OCI-LY3 (cell line): ENCODE results near the gene STX10.
A peak's percentile ranks its signal among the peaks of the same experiment; 100 is the strongest.

Experiments used
- H2AFZ ChIP-seq: fragments of 200-600, 300-600 bp; shearing (Covaris generic); 2 replicates; pipeline ENCODE4 v1.6.0; 2014; ENCODE audit warnings: antibody characterized with exemption, low read depth, low read length
- H3K27ac ChIP-seq: fragments of 200-600, 300-600 bp; sonication (generic); 2 replicates; pipeline ENCODE4 v1.5.1; 2014; ENCODE audit warnings: mild to moderate bottlenecking, low read length, moderate library complexity, mixed read lengths
- H3K27me3 ChIP-seq: fragments of 200-600, 300-600 bp; sonication (generic); 2 replicates; pipeline ENCODE4 v1.6.1; 2014; ENCODE audit warnings: low read depth, low read length, mixed read lengths
- H3K36me3 ChIP-seq: fragments of 200-600, 300-600 bp; sonication (generic); replicated peaks from 2 replicates; pipeline ENCODE3; 2014; ENCODE audit warnings: low read depth, low read length, mixed read lengths
- H3K4me1 ChIP-seq: fragments of 300-600, 200-600 bp; sonication (generic); 2 replicates; pipeline ENCODE4 v1.6.1; 2014; ENCODE audit warnings: low read length, mixed read lengths
- H3K4me2 ChIP-seq: fragments of 200-600, 300-600 bp; sonication (generic); 2 replicates; pipeline ENCODE4 v1.6.1; 2014; ENCODE audit warnings: low read length, mixed read lengths
- H3K4me3 ChIP-seq: fragments of 300-600, 200-600 bp; sonication (generic); 2 replicates; pipeline ENCODE4 v1.5.1; 2014; ENCODE audit warnings: antibody characterized with exemption, mild to moderate bottlenecking, low read length, moderate library complexity
- H3K79me2 ChIP-seq: fragments of 300-600, 200-600 bp; shearing (Covaris generic); 2 replicates; pipeline ENCODE4 v1.6.1; 2014; ENCODE audit warnings: mild to moderate bottlenecking, low read length, mixed read lengths
- H3K9ac ChIP-seq: fragments of 300-600, 200-600 bp; shearing (Covaris generic); 2 replicates; pipeline ENCODE4 v1.6.0; 2014; ENCODE audit warnings: mild to moderate bottlenecking, low read length, moderate library complexity
- H3K9me3 ChIP-seq: fragments of 200-600, 300-600 bp; shearing (Covaris generic); 2 replicates; pipeline ENCODE4 v1.6.1; 2014; ENCODE audit warnings: low read length, mixed read lengths; ENCODE audit not compliant: insufficient read depth
- H4K20me1 ChIP-seq: fragments of 200-600, 300-600 bp; sonication (generic); 2 replicates; pipeline ENCODE4 v1.6.1; 2016; ENCODE audit warnings: low read length, mixed read lengths; ENCODE audit not compliant: insufficient read depth
- CTCF ChIP-seq: fragments of 200-600, 300-600 bp; sonication (generic); IDR thresholded peaks from 2 replicates; pipeline ENCODE4 v1.5.1; 2014; ENCODE audit warnings: antibody characterized with exemption, low read length, low read depth
- EZH2phosphoT487 ChIP-seq: fragments of 200-600 bp; shearing (Covaris generic); IDR thresholded peaks from 2 replicates; pipeline ENCODE4 v1.6.1; 2018; ENCODE audit warnings: antibody characterized with exemption, mixed run types, low read depth

STX10 gene

GRCh38 chr19:13094106-13094504 is 56.1 kb downstream of the STX10 start:
- Histone ChIP-seq H3K27ac (peak overlapping the region; percentile 17; the same call in 1 of the 2 replicates), H3K27me3 (no peaks in the 10 kb centered on the region), H3K36me3 (peaks cover 5% of the 10 kb centered on the region), H3K4me3 (peak overlapping the region; percentile 69), H3K79me2 (no peaks in the 10 kb centered on the region), H2AFZ (no peak overlapping the region), H4K20me1 (no peaks in the 10 kb centered on the region), H3K4me2 (peak overlapping the region; percentile 89), H3K4me1 (peaks cover 25% of the 10 kb centered on the region), H3K9me3 (no peaks in the 10 kb centered on the region), H3K9ac (no peak overlapping the region; the same call in 1 of the 2 replicates)
- TF ChIP-seq EZH2phosphoT487 (no peak), CTCF (no peak)
